Activated CD4-positive, alpha-beta T cell treated with anti-CD3 and anti-CD28 coated beads for 36 hours (primary cell): ENCODE data around the gene FADS6. TPM values are rescaled to one million over a fixed set of nuclear protein-coding genes. Genes with fewer than 3 reads are reported as not detected.

ENCODE experiments used
- ATAC-seq: fragments of 200-7000 bp; cut with Tn5 transposase; one replicate; pipeline ENCODE4 v1.10.0; 2021; ENCODE audit warnings: mild to moderate bottlenecking, moderate library complexity
- CTCF ChIA-PET: fragments of 350-600 bp; sonication (Branson Sonifier 250); formaldehyde crosslinking; loops from one replicate; lab custom pipeline; 2021; ENCODE audit warnings: antibody characterized with exemption; lab: Charles Lee
- POLR2A ChIA-PET: fragments of 350-600 bp; sonication (Branson Sonifier 250); formaldehyde crosslinking; loops from one replicate; lab custom pipeline; 2021; ENCODE audit warnings: antibody characterized with exemption, inconsistent platforms; lab: Charles Lee
- DNase-seq: peaks from one replicate; pipeline ENCODE4 v3.0.0-alpha.2; 2020
- H3K27ac Mint-ChIP-seq: one replicate; pipeline ENCODE4 v1.8.0; 2021; ENCODE audit warnings: mixed read lengths
- H3K27me3 Mint-ChIP-seq: one replicate; pipeline ENCODE4 v1.8.0; 2021; ENCODE audit warnings: mixed read lengths
- H3K36me3 Mint-ChIP-seq: one replicate; pipeline ENCODE4 v1.8.0; 2021; ENCODE audit warnings: low read depth, mixed read lengths
- H3K4me1 Mint-ChIP-seq: one replicate; pipeline ENCODE4 v1.8.0; 2021; ENCODE audit warnings: mixed read lengths
- H3K4me3 Mint-ChIP-seq: one replicate; pipeline ENCODE4 v1.8.0; 2021; ENCODE audit warnings: mild to moderate bottlenecking, moderate library complexity, mixed read lengths
- H3K9me3 Mint-ChIP-seq: one replicate; pipeline ENCODE4 v1.8.0; 2021; ENCODE audit warnings: low read depth, mixed read lengths
- intact Hi-C, 2 experiments: fragments of 100-400 bp; cut with DNase I in 1 of 2; cut with micrococcal nuclease in 1 of 2; formaldehyde crosslinking; loops; one replicate each; pipeline versions ENCODE4 v1.14.2 to v1.15.1; 2022 to 2024; cut with DNase I, micrococcal nuclease
- total RNA-seq, 2 experiments: library from RNA; stranded (reverse); gene quantifications; one replicate each; pipeline ENCODE4 v1.2.3, GENCODE V29; 2021

FADS6 gene
- total RNA-seq, 2 experiments from 2014 or later, result not detected

DNA sequence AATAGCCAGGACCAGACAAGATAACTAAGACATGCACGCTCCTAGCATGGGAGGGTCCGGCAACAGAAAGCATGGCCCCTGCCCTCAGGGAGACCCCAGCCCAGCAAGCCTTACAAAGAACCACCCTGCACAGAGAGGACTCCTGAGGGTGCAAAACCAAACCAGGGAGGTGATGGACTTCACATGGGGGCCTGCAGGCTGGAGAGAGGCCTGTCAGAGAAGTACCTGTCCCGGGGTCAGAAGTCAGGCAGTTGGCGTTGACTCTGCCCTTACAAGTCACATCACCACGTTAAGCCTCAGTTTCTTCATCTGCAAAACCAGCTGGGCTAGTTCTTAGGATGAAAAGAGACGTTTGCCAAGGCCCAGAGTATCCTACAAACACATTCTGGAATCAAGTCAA is 35.4 kb upstream of the FADS6 start:
- DNase-seq (no peak), ATAC-seq (no peak)
- Mint-ChIP-seq H3K27me3 (peaks cover 48% of the 10 kb centered on the region), H3K4me1 (peaks cover 4% of the 10 kb centered on the region), H3K36me3 (no peaks in the 10 kb centered on the region), H3K4me3 (no peak overlapping the region), H3K27ac (no peak overlapping the region), H3K9me3 (no peaks in the 10 kb centered on the region)
- CTCF ChIA-PET, result interaction anchor here (0.7 to 0.8 kb wide), 2 partner anchors 44 to 821 kb away, joined by 3 read pairs; partner anchors contain the start of gene HID1
- intact Hi-C loops, result no loop called here
- POLR2A ChIA-PET, result no interaction called here

DNA sequence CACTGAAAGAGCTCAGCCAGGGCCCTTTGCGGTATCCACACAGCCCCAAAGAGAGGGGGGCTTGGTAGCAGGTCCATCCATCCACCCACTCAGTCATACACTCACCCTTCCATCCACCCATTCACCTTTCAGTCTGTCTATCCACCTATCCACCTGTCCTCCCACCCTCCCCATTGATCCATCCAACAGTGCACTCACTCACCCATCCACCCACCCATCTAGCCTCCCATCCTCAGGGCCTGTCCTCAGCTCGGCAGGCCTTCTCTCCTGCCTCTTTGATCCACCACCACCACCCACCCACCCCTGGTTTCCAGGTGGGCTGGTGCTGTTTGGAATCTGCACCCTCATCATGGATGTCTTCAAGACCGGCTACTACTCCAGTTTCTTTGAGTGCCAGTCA is 31.8 kb upstream of the FADS6 start:
- ATAC-seq, result no peak
- H3K27me3 Mint-ChIP-seq, result peaks cover 42% of the 10 kb centered on the region

DNA sequence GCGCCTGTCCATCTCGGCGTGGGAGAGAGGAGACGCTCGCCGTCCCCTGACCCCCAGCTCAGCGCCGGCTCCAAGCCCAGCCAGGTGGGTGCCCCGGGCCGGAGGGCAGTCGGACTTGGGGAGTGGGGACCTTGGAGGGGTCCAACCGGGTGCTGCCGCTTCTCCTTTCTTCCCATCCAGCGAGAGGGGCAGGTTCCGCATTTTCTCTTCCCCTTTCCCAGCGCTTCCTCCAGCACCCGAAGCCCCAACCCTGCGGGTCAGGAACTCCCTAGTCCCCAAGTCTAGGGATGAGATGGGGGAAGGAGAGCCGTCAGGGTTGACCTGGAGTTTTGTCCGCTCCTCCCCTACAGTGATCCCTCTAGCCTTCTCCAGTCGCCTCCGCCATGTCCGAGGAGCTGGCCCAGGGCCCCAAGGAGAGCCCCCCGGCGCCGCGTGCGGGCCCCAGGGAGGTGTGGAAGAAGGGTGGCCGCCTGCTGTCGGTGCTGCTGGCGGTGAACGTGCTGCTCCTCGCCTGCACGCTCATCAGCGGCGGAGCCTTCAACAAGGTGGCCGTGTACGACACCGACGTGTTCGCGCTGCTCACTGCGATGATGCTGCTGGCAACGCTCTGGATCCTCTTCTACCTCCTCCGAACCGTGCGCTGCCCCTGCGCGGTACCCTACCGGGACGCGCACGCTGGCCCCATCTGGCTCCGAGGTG is 31.0 kb upstream of the FADS6 start, which contains the start of gene OTOP2:
Gene OTOP2 (plus strand): TSS at position 24 of the 699 bp plus-strand sequence. CDS start 360 bp downstream, at position 384.
- Mint-ChIP-seq H3K4me3 (no peak within 1 kb of the TSS), H3K9me3 (no peaks in the 10 kb centered on the region), H3K4me1 (peaks cover 7% of the 10 kb centered on the region), H3K36me3 (no peaks in the 10 kb centered on the region), H3K27ac (no peak within 1 kb of the TSS), H3K27me3 (peaks cover 39% of the 10 kb centered on the region)
- CTCF ChIA-PET, result interaction anchor here (0.7 to 4.1 kb wide), 8 partner anchors 14 to 277 kb away, joined by 3 to 31 read pairs (median 4); no protein-coding TSS in a partner anchor
- ATAC-seq (peak; percentile 18), DNase-seq (peak; percentile 39)
- POLR2A ChIA-PET, result no interaction called here
- intact Hi-C loops, result no loop called here

More for the DNA sequence above, 31.8 kb upstream of the FADS6 start:
- intact Hi-C loops, result no loop called here
- peaks cover 7% of the 10 kb centered on the region for H3K4me1 Mint-ChIP-seq
- CTCF ChIA-PET, result interaction anchor here (0.8 to 4.1 kb wide), 4 partner anchors 10 to 174 kb away, joined by 3 to 31 read pairs (median 6); no protein-coding TSS in a partner anchor
- H3K4me3 Mint-ChIP-seq, result no peak overlapping the region
- no peaks in the 10 kb centered on the region for H3K9me3 Mint-ChIP-seq
- POLR2A ChIA-PET, result no interaction called here
- H3K27ac Mint-ChIP-seq, result no peak overlapping the region
- no peaks in the 10 kb centered on the region for H3K36me3 Mint-ChIP-seq
- DNase-seq, result no peak

DNA sequence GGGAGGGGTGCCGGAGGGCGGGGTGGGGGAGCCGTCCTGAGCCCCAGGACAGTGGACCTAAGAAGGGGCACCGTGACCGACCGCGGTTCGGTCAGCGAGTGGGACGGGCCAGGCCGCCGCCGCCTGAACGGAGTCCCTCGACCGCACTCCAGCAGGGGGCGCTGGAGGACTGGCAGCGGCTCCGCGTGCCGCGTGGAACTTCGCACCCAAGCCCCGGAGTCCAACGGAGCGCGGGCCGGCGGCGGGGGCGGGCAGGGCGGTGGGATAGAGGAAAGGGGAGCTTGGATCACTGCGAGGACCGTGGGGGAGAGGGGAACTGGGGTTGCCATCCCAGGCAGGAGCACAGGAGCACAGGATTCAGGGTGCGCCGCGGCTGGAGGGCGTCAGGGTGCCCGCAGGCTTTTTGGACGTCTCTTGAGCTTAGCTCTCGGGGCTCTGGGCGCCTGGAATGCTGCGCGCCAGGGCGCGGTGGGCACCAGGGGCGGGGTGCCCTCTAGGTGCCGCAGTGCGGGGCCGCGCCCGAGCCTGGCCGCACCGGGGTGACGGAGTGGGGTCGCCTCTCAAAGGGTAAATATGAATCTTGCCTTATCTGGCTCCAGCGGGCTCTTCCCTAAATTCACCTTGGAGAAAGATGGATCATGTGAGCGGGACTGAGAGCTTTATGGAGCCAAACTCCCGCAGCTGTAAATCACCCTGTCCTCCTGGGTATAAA is 30.3 kb upstream of the FADS6 start:
- ChIA-PET POLR2A (no interaction called here), CTCF (interaction anchor here (0.7 to 4.1 kb wide), 8 partner anchors 15 to 278 kb away, joined by 3 to 31 read pairs (median 4); no protein-coding TSS in a partner anchor)

DNA sequence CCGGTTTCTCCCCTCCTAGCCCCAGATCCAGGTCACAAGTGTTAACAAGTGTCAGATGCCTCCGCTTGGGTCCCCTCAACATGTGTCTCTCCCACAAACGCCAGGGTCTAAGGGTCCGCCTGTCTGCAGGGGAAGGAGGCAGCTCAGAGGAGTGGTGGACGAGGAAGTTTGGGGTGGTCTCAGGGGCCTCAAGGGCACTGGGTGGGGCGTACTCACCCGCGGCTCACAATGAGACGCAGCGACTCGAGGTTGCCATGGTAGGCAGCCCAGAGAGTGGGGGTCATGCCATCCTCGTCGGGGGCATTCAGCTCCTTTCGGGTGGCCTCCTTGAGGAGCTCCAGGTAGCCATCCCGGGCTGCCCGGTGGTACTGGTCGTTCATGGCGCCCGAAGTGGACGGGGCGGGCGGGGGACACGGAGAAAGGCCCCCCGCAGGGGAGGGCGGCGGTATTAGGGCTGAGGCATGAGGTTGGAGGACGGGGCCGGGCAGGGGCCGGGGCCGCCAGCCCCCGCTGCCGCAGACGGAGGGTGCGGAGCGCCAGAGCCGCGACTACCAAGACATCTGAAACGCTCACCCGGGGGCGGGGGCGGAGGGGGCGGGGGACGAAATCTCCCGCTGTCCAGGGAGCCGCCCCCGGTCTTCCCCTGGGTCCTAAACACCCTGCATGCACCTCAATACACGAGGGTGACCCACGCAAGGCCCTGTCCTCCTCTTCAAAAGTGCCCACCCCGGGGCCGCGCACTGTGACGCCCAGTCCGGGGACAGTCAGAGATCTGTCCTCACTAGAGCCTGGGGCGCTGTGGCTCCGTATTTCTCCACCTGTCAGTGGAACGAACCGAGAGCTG is 29.5 kb upstream of the FADS6 start, which contains the start of gene USH1G:
Gene USH1G (minus strand): TSS at position 562 of the 844 bp plus-strand sequence. CDS start 182 bp downstream, at position 380.
- ATAC-seq, result peak; percentile 49
- intact Hi-C loops, result loop anchor here (1.0 kb wide), 2 partner anchors 35 to 282 kb away; partner anchors contain the start of gene NUP85 (in 1 of the 2)
- Mint-ChIP-seq H3K4me1 (peaks cover 7% of the 10 kb centered on the region), H3K9me3 (no peaks in the 10 kb centered on the region), H3K36me3 (no peaks in the 10 kb centered on the region), H3K27me3 (peaks cover 37% of the 10 kb centered on the region), H3K27ac (no peak within 1 kb of the TSS), H3K4me3 (no peak within 1 kb of the TSS)
- ChIA-PET CTCF (interaction anchor here (0.9 to 4.1 kb wide), 5 partner anchors 9 to 38 kb away, joined by 3 to 31 read pairs (median 6); no protein-coding TSS in a partner anchor), POLR2A (no interaction called here)
- DNase-seq, result no peak

More for the DNA sequence above, 30.3 kb upstream of the FADS6 start:
- Mint-ChIP-seq H3K4me3 (no peak overlapping the region), H3K27me3 (peaks cover 37% of the 10 kb centered on the region), H3K36me3 (no peaks in the 10 kb centered on the region), H3K9me3 (no peaks in the 10 kb centered on the region), H3K27ac (no peak overlapping the region), H3K4me1 (peaks cover 7% of the 10 kb centered on the region)
- peak; percentile 87 for DNase-seq
- peak; percentile 75 for ATAC-seq
- intact Hi-C loops, result loop anchor here (1.0 kb wide), 2 partner anchors 35 to 282 kb away; partner anchors contain the start of gene NUP85 (in 1 of the 2)

DNA sequence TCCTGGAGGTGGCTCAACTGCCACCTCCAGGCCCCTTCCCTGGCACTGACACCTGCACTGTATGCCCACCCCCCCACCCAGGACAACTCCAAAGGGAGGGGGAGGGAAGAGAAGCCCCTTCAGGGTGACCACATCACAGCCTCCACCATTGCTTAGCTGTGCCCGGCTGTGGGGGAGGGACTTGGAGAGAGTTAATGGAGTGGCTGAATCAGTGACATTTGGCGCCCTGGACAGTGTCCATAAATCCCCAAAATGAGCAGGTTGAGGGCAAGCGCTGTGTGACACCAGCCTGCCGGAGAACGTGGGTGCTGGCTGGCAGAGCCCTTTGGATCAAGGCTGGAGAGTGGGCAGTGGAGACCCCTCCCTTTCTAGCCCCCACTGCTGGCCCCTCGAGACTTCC is 28.7 kb upstream of the FADS6 start:
- intact Hi-C loops, result no loop called here
- no peak for ATAC-seq
- no peaks in the 10 kb centered on the region for H3K36me3 Mint-ChIP-seq
- ChIA-PET CTCF (interaction anchor here (0.9 to 4.1 kb wide), 3 partner anchors 10 to 39 kb away, joined by 3 to 31 read pairs (median 13); no protein-coding TSS in a partner anchor), POLR2A (no interaction called here)
- no peaks in the 10 kb centered on the region for H3K9me3 Mint-ChIP-seq
- peaks cover 33% of the 10 kb centered on the region for H3K27me3 Mint-ChIP-seq
- no peak for DNase-seq
- H3K27ac Mint-ChIP-seq, result no peak overlapping the region
- peaks cover 7% of the 10 kb centered on the region for H3K4me1 Mint-ChIP-seq
- H3K4me3 Mint-ChIP-seq, result no peak overlapping the region

DNA sequence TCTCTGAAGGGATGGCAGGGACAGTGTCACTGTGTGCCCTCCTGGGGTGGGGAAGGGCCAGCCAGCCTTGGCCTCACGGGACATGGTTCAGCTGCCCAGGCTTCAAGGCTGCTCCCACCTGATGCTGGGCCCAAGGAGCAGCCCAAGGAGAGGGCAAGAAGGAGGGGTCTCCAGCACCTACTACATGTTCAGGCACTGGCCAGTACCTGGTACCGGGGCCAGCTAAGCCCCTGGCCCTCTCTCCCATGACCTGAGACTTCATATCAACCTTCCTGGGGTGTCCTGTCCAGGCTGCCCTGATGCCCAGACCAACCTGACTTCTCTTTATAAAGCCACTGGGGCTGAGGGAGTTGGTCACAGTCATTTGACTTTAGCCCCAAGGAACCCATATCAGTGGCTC is 28.3 kb upstream of the FADS6 start:
- H3K27ac Mint-ChIP-seq, result no peak overlapping the region
- H3K27me3 Mint-ChIP-seq, result peaks cover 34% of the 10 kb centered on the region
- ChIA-PET POLR2A (no interaction called here), CTCF (no interaction called here)
- H3K4me1 Mint-ChIP-seq, result peaks cover 7% of the 10 kb centered on the region
- H3K36me3 Mint-ChIP-seq, result no peaks in the 10 kb centered on the region
- intact Hi-C loops, result no loop called here
- ATAC-seq, result no peak
- no peaks in the 10 kb centered on the region for H3K9me3 Mint-ChIP-seq
- no peak overlapping the region for H3K4me3 Mint-ChIP-seq
- DNase-seq, result no peak

DNA sequence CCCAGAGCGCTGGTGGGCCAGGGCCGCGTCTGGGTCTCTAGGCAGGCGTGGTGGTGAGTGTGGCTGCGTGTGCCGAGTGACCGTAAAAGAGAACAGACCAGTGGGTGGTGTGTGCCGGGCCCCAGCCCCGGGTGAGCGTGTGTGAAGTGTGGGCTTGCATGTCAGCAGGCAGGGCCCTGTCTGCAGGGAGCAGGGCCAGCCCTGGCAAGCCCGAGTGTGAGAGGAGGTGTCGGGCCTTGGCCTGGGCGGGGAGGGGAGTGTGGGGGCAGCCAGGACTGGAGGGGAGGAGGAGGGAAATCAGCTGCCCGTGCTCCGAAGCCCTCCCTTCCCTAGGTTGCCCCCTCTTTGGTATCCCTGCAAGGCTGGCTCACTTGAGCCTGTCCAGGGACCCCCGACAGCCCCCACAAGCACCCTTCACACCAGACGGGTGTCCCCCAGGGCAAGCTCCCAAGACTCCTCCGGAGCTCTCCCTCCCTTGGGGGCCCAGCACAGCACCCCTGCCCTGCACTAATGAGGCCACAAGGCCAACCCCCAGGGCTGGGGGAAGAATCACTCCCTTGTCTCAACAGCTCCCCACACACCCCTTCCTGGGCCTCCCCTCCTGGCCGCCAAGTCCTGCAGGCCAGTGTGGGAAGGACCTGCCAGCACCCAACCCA is 27.7 kb upstream of the FADS6 start:
- Mint-ChIP-seq H3K4me1 (peaks cover 7% of the 10 kb centered on the region), H3K27ac (no peak overlapping the region), H3K9me3 (no peaks in the 10 kb centered on the region), H3K36me3 (no peaks in the 10 kb centered on the region), H3K4me3 (no peak overlapping the region), H3K27me3 (peaks cover 35% of the 10 kb centered on the region)
- DNase-seq (no peak), ATAC-seq (no peak)
- POLR2A ChIA-PET, result no interaction called here
- intact Hi-C loops, result no loop called here
- CTCF ChIA-PET, result interaction anchor here (1.1 to 2.2 kb wide), 2 partner anchors 12 to 36 kb away, joined by 3 to 11 read pairs; no protein-coding TSS in a partner anchor

DNA sequence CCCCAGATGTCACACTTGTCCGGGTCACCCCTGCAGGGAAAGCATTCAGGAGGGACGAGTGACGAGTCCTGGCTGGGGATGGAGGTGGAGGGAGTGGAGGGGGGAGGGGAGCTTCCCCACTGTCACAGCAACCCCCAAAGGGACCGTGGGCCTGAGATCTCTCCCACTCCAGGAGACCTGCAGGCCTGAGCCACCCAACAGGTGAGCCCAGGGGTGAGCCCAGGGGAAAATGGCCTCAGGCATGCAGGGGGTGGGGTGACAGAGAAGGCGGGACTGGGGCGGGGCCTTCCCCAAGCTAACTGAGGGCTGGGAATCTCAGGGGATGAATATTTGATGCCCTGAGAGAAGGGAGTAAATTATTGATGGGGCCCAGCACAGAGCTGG is 27.2 kb upstream of the FADS6 start:
- H3K27me3 Mint-ChIP-seq, result peaks cover 31% of the 10 kb centered on the region
- H3K4me1 Mint-ChIP-seq, result peaks cover 7% of the 10 kb centered on the region
- POLR2A ChIA-PET, result no interaction called here
- H3K36me3 Mint-ChIP-seq, result no peaks in the 10 kb centered on the region
- H3K9me3 Mint-ChIP-seq, result no peaks in the 10 kb centered on the region
- CTCF ChIA-PET, result interaction anchor here (0.6 to 2.5 kb wide), 4 partner anchors 12 to 1789 kb away, joined by 3 to 18 read pairs (median 7); no protein-coding TSS in a partner anchor
- ATAC-seq (no peak), DNase-seq (no peak)
- no peak overlapping the region for H3K27ac Mint-ChIP-seq
- no peak overlapping the region for H3K4me3 Mint-ChIP-seq
- intact Hi-C loops, result no loop called here

DNA sequence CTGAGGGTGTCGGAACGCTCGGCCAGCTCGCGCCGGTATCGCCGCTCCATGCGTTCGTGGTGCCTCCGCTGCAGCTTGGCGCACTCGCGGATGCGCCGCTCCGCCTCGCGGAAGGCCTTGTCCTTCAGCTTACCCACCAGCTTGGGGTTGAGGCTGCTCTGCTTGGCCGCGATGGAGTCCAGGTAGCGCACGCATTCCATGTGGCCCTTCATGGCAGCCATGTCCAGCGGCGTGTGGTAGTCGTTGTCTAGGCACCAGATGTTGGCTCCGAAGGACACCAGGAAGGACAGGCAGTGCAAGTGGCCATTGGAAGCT is 26.8 kb upstream of the FADS6 start:
- POLR2A ChIA-PET, result no interaction called here
- H3K27ac Mint-ChIP-seq, result no peak overlapping the region
- CTCF ChIA-PET, result interaction anchor here (0.6 to 2.5 kb wide), 4 partner anchors 13 to 1788 kb away, joined by 3 to 18 read pairs (median 7); no protein-coding TSS in a partner anchor
- H3K36me3 Mint-ChIP-seq, result no peaks in the 10 kb centered on the region
- H3K4me1 Mint-ChIP-seq, result peaks cover 7% of the 10 kb centered on the region
- no peak for ATAC-seq
- H3K4me3 Mint-ChIP-seq, result no peak overlapping the region
- peaks cover 27% of the 10 kb centered on the region for H3K27me3 Mint-ChIP-seq
- intact Hi-C loops, result no loop called here
- H3K9me3 Mint-ChIP-seq, result no peaks in the 10 kb centered on the region
- no peak for DNase-seq
